Panc1 (cell line): ENCODE results near the gene PLCH1. TPM values are rescaled to one million over a fixed set of nuclear protein-coding genes. Genes with fewer than 3 reads are reported as not detected.
A peak's percentile ranks its signal among the peaks of the same experiment; 100 is the strongest.

ENCODE experiments used
- ATAC-seq: fragments of 200-7000 bp; cut with Tn5 transposase; 2 replicates; pipeline ENCODE4 v1.9.1; 2020; ENCODE audit warnings: mild to moderate bottlenecking, moderate library complexity
- BruUV-seq: library from RNA; stranded (reverse); fragments of 400-500 nt; replicated peaks from 2 replicates; lab custom pipeline; 2021; lab: Mats Ljungman, UMichigan
- CTCF ChIA-PET: fragments of 300-600 bp; sonication (Branson Sonifier 250); formaldehyde crosslinking; loops from one replicate; lab custom pipeline; 2022; ENCODE audit warnings: antibody characterized with exemption; lab: Charles Lee
- POLR2A ChIA-PET: fragments of 300-600 bp; sonication (Branson Sonifier 250); formaldehyde crosslinking; loops from one replicate; lab custom pipeline; 2022; ENCODE audit warnings: antibody characterized with exemption; lab: Charles Lee
- DNase-seq: peaks from one replicate; pipeline ENCODE4 v3.0.0-alpha.2; 2010; ENCODE audit warnings: low read depth, low spot score
- H3K27ac ChIP-seq: 2 replicates; pipeline ENCODE4 v1.5.1; 2011; ENCODE audit warnings: mild to moderate bottlenecking, low read length, inconsistent platforms
- H3K27me3 ChIP-seq: fragments of 200-500 bp; sonication (Bioruptor generic); 2 replicates; pipeline ENCODE4 v1.6.0; 2014; ENCODE audit warnings: low read length, inconsistent platforms; ENCODE audit not compliant: control insufficient read depth, insufficient read depth
- H3K36me3 ChIP-seq: fragments of 200-500 bp; sonication (Bioruptor generic); 2 replicates; pipeline ENCODE4 v1.5.1; 2014; ENCODE audit warnings: inconsistent platforms, mild to moderate bottlenecking, low read length, moderate library complexity; ENCODE audit not compliant: control insufficient read depth, insufficient read depth
- H3K4me1 ChIP-seq: 2 replicates; pipeline ENCODE4 v1.5.1; 2011; ENCODE audit warnings: inconsistent platforms, mild to moderate bottlenecking, low read length, moderate library complexity; ENCODE audit not compliant: control insufficient read depth, insufficient read depth
- H3K4me3 ChIP-seq, 2 experiments: 2 replicates each; pipeline ENCODE4 v1.5.1; 2011 to 2012; ENCODE audit warnings: low read depth in 2 of 2, low read length in 2 of 2, mild to moderate bottlenecking in 2 of 2, inconsistent platforms in 1 of 2, moderate library complexity in 1 of 2
- H3K9me3 ChIP-seq: fragments of 200-500 bp; sonication (Bioruptor generic); 2 replicates; pipeline ENCODE4 v1.5.1; 2014; ENCODE audit warnings: low read depth, mild to moderate bottlenecking, inconsistent platforms, low read length, moderate library complexity; ENCODE audit not compliant: control insufficient read depth, insufficient read depth
- POLR2AphosphoS5 ChIP-seq: IDR thresholded peaks from 2 replicates; pipeline ENCODE4 v1.6.1; 2012; ENCODE audit warnings: mild to moderate bottlenecking, low read depth, low read length, moderate library complexity
- SIN3A ChIP-seq: IDR thresholded peaks from 2 replicates; pipeline ENCODE4 v1.6.1; 2012; ENCODE audit warnings: low read depth, mild to moderate bottlenecking, low read length, moderate library complexity, borderline replicate concordance; ENCODE audit not compliant: insufficient read depth
- TCF7L2 ChIP-seq: IDR thresholded peaks from 2 replicates; pipeline ENCODE4 v1.6.1; 2011; ENCODE audit warnings: mild to moderate bottlenecking, low read depth, low read length, inconsistent platforms
- in situ Hi-C: cut with HindIII; loops from 2 replicates; pipeline ENCODE4 v1.10.0; 2016; ENCODE audit warnings: low sequenced_read_pairs, low pct_unique_long_range_greater_than_20kb
- intact Hi-C: fragments of 100-400 bp; cut with micrococcal nuclease; formaldehyde crosslinking; loops from one replicate; pipeline ENCODE4 v1.10.0; 2022; ENCODE audit not compliant: unreplicated experiment
- total RNA-seq: library from RNA; stranded (reverse); gene quantifications from one replicate; pipeline ENCODE4 v1.2.1, GENCODE V29; 2021; ENCODE audit not compliant: unreplicated experiment
- TF ChIP-seq, protein P1 (sequence below): fragments of 450-650 bp; IDR thresholded peaks from 2 replicates; pipeline ENCODE4 v1.5.1; 2017; ENCODE audit warnings: mild to moderate bottlenecking
- TF ChIP-seq, protein P2 (sequence below), 2 experiments: IDR thresholded peaks; 2 replicates each; pipeline ENCODE4 v1.6.1; 2011 to 2012; ENCODE audit warnings: low read depth in 2 of 2, control low read depth in 1 of 2, low read length in 1 of 2, mild to moderate bottlenecking in 1 of 2, moderate library complexity in 1 of 2; ENCODE audit not compliant: insufficient read depth in 1 of 2

PLCH1 gene
- total RNA-seq, 1 experiment from 2014 or later = 0.03 TPM

DNA sequence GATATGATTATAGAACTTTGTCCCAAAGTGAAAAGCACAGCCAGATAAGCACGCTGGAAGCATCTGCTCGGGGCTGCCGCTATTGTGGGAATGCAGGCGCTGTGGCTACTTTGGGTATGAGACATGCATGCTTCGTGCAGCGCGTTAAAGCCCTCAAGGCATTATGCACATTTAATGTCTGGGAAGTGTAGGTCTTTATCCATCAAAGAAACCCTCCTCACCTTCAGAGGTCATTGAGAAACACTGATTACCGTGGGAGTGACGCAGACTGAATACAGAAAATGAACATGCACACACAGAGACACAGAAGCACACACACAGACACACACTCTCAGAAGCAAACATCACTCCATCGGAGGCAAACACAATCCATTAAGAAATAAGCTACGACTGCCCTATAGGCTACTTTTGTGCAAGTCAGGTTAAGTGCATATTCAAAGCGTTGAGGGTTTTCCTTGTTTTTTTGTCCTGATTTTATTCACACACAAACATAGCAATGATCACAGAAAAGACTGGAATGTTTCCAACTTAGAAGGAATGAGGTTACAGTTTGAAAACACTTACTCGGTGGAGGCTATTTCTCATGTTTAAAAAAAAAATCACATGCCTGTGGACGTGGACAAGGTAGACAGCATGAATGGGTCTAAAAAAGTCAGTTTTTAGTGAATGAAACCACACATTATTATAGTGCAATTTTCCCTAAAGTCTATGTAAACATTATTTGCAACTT is 68.5 kb downstream of the PLCH1 start:
- Histone ChIP-seq H3K27ac (no peak overlapping the region), H3K4me1 (no peaks in the 10 kb centered on the region), H3K4me3 (peak overlapping the region in 1 of 2 experiments; percentile 16; a peak in 1 of 4 replicates), H3K27me3 (peaks cover 8% of the 10 kb centered on the region), H3K9me3 (no peaks in the 10 kb centered on the region), H3K36me3 (no peaks in the 10 kb centered on the region)
- intact Hi-C loops (no loop called here), in situ Hi-C loops (no loop called here)
- CTCF ChIA-PET = no interaction called here
- POLR2A ChIA-PET = no interaction called here
- no peak for DNase-seq
- peak; percentile 73; the same call in 1 of the 2 replicates for ATAC-seq
- no TSS peak for BruUV-seq
- TF ChIP-seq, protein P1, sequence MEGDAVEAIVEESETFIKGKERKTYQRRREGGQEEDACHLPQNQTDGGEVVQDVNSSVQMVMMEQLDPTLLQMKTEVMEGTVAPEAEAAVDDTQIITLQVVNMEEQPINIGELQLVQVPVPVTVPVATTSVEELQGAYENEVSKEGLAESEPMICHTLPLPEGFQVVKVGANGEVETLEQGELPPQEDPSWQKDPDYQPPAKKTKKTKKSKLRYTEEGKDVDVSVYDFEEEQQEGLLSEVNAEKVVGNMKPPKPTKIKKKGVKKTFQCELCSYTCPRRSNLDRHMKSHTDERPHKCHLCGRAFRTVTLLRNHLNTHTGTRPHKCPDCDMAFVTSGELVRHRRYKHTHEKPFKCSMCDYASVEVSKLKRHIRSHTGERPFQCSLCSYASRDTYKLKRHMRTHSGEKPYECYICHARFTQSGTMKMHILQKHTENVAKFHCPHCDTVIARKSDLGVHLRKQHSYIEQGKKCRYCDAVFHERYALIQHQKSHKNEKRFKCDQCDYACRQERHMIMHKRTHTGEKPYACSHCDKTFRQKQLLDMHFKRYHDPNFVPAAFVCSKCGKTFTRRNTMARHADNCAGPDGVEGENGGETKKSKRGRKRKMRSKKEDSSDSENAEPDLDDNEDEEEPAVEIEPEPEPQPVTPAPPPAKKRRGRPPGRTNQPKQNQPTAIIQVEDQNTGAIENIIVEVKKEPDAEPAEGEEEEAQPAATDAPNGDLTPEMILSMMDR = no peak
- TF ChIP-seq TCF7L2 (no peak), SIN3A (no peak)
- TF ChIP-seq, protein P2, sequence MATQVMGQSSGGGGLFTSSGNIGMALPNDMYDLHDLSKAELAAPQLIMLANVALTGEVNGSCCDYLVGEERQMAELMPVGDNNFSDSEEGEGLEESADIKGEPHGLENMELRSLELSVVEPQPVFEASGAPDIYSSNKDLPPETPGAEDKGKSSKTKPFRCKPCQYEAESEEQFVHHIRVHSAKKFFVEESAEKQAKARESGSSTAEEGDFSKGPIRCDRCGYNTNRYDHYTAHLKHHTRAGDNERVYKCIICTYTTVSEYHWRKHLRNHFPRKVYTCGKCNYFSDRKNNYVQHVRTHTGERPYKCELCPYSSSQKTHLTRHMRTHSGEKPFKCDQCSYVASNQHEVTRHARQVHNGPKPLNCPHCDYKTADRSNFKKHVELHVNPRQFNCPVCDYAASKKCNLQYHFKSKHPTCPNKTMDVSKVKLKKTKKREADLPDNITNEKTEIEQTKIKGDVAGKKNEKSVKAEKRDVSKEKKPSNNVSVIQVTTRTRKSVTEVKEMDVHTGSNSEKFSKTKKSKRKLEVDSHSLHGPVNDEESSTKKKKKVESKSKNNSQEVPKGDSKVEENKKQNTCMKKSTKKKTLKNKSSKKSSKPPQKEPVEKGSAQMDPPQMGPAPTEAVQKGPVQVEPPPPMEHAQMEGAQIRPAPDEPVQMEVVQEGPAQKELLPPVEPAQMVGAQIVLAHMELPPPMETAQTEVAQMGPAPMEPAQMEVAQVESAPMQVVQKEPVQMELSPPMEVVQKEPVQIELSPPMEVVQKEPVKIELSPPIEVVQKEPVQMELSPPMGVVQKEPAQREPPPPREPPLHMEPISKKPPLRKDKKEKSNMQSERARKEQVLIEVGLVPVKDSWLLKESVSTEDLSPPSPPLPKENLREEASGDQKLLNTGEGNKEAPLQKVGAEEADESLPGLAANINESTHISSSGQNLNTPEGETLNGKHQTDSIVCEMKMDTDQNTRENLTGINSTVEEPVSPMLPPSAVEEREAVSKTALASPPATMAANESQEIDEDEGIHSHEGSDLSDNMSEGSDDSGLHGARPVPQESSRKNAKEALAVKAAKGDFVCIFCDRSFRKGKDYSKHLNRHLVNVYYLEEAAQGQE (IDR thresholded peaks at IDR 0.05; ENCODE audit: insufficient read depth in 1 of 2, low read depth in 2 of 2, low read length in 1 of 2) = no peak

DNA sequence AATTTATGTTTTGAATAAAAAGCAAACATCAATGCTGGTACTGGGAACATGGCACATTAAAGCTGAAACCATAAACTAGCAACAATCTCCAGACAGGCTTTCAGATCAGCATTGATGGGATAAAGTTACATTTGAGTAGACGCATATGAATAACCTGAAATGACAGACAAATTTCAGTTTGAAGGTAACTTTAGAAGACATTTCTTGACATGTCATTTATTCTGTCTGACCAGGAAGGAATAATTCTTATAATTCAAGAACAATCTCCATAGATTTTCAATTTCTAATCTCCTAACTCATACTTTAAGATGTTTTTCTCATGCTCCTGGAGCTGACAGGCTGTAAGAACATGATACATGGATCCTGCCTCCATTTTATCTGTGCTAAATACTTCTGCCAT is 69.8 kb downstream of the PLCH1 start:
- BruUV-seq = no TSS peak
- intact Hi-C loops = no loop called here
- DNase-seq (no peak), ATAC-seq (no peak)
- CTCF ChIA-PET = no interaction called here
- no peak overlapping the region for H3K4me3 ChIP-seq
- H3K4me1 ChIP-seq = no peaks in the 10 kb centered on the region
- peaks cover 8% of the 10 kb centered on the region for H3K27me3 ChIP-seq
- H3K9me3 ChIP-seq = no peaks in the 10 kb centered on the region
- H3K36me3 ChIP-seq = no peaks in the 10 kb centered on the region
- no peak overlapping the region for H3K27ac ChIP-seq
- in situ Hi-C loops = no loop called here
- TF ChIP-seq POLR2AphosphoS5 (no peak), TCF7L2 (no peak)
- TF ChIP-seq, protein P1 = no peak
- TF ChIP-seq, protein P2 (IDR thresholded peaks at IDR 0.05; ENCODE audit: insufficient read depth in 1 of 2, low read depth in 2 of 2, low read length in 1 of 2) = no peak
- POLR2A ChIA-PET = no interaction called here
